Neural cell (in vitro differentiated cells): ENCODE results near the gene RRBP1.

Experiments used
- CTCF ChIP-seq: fragments of 450-650 bp; IDR thresholded peaks from 2 replicates; pipeline ENCODE4 v1.5.1; 2014; ENCODE audit warnings: antibody characterized with exemption, mild to moderate bottlenecking, moderate library complexity; ENCODE audit not compliant: poor library complexity, severe bottlenecking
- EP300 ChIP-seq: fragments of 450-650 bp; conservative IDR thresholded peaks from 2 replicates; pipeline ENCODE4 v1.6.1; 2014; ENCODE audit warnings: antibody characterized with exemption, mild to moderate bottlenecking, moderate library complexity; ENCODE audit not compliant: poor library complexity, severe bottlenecking
- EZH2 ChIP-seq: fragments of 200-600, 300-800 bp; shearing (Covaris generic), sonication (generic); IDR thresholded peaks from 2 replicates; pipeline ENCODE4 v1.6.1; 2014; ENCODE audit warnings: antibody characterized with exemption, low read length, borderline replicate concordance, mild to moderate bottlenecking; ENCODE audit not compliant: insufficient read depth, poor library complexity, severe bottlenecking
- MXI1 ChIP-seq: fragments of 450-650 bp; conservative IDR thresholded peaks from 2 replicates; pipeline ENCODE4 v1.6.1; 2014; ENCODE audit warnings: antibody characterized with exemption, mild to moderate bottlenecking; ENCODE audit not compliant: poor library complexity, severe bottlenecking
- POLR2AphosphoS5 ChIP-seq: IDR thresholded peaks from 2 replicates; pipeline ENCODE4 v1.6.1; 2012
- RAD21 ChIP-seq: fragments of 450-650 bp; conservative IDR thresholded peaks from 2 replicates; pipeline ENCODE4 v1.6.1; 2014; ENCODE audit warnings: antibody characterized with exemption, mild to moderate bottlenecking, moderate library complexity
- REST ChIP-seq: IDR thresholded peaks from 2 replicates; pipeline ENCODE4 v1.6.1; 2012; ENCODE audit warnings: borderline replicate concordance
- SMC3 ChIP-seq: fragments of 450-650 bp; conservative IDR thresholded peaks from 2 replicates; pipeline ENCODE4 v1.6.1; 2014; ENCODE audit warnings: antibody characterized with exemption, mild to moderate bottlenecking, moderate library complexity; ENCODE audit not compliant: poor library complexity
- TAF1 ChIP-seq: IDR thresholded peaks from 2 replicates; pipeline ENCODE4 v1.6.1; 2012; ENCODE audit warnings: low read depth

GRCh38 chr20:17660667-17661066 is 21.4 kb downstream of the RRBP1 start:
- TF ChIP-seq CTCF (no peak), REST (no peak), EP300 (no peak), POLR2AphosphoS5 (no peak), EZH2 (no peak), RAD21 (no peak), SMC3 (no peak), TAF1 (no peak), MXI1 (no peak)
